ENCODE data around the gene SLC39A7.

SLC39A7 gene

DNA sequence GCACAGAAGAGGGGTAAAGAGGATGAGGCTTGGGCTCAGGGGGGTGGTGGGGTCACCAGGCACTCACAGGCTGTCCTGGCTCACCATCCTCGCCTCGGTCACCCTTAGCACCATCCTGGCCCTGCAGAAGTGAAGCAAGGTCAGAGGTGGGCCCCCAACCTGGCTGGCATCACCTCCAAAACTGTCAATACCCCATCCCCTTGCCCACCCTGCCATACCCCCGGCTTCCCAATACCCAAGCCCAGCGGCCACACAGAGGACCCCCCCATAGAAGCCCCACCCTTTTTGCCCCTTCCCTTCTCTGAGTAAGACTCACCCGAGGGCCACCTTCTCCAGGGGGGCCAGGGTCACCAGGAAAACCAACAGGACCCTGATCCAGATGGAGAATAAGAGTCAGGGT lies 32.0 kb upstream of the SLC39A7 start:
- no peak for DNase-seq (ENCODE audit: low read depth in 1 of 2, low spot score in 1 of 2)
- H3K4me3 ChIP-seq (replicated peaks; ENCODE audit: insufficient read depth, low read length): no peak overlapping the region
- no peaks in the 10 kb centered on the region for H3K27me3 ChIP-seq (ENCODE audit: insufficient read depth, poor library complexity, severe bottlenecking)
- H3K27ac ChIP-seq (replicated peaks): no peak overlapping the region
- TF ChIP-seq SPI1 (IDR thresholded peaks at IDR 0.05; ENCODE audit: borderline replicate concordance, low read depth) (no peak), GABPA (IDR thresholded peaks at IDR 0.05; ENCODE audit: low read depth) (no peak), POLR2AphosphoS5 (IDR thresholded peaks at IDR 0.05; ENCODE audit: low read depth) (no peak)
- TF ChIP-seq, protein P1, sequence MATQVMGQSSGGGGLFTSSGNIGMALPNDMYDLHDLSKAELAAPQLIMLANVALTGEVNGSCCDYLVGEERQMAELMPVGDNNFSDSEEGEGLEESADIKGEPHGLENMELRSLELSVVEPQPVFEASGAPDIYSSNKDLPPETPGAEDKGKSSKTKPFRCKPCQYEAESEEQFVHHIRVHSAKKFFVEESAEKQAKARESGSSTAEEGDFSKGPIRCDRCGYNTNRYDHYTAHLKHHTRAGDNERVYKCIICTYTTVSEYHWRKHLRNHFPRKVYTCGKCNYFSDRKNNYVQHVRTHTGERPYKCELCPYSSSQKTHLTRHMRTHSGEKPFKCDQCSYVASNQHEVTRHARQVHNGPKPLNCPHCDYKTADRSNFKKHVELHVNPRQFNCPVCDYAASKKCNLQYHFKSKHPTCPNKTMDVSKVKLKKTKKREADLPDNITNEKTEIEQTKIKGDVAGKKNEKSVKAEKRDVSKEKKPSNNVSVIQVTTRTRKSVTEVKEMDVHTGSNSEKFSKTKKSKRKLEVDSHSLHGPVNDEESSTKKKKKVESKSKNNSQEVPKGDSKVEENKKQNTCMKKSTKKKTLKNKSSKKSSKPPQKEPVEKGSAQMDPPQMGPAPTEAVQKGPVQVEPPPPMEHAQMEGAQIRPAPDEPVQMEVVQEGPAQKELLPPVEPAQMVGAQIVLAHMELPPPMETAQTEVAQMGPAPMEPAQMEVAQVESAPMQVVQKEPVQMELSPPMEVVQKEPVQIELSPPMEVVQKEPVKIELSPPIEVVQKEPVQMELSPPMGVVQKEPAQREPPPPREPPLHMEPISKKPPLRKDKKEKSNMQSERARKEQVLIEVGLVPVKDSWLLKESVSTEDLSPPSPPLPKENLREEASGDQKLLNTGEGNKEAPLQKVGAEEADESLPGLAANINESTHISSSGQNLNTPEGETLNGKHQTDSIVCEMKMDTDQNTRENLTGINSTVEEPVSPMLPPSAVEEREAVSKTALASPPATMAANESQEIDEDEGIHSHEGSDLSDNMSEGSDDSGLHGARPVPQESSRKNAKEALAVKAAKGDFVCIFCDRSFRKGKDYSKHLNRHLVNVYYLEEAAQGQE (IDR thresholded peaks at IDR 0.05; ENCODE audit: insufficient replicate concordance, low read depth): no peak
- TF ChIP-seq, protein P2, sequence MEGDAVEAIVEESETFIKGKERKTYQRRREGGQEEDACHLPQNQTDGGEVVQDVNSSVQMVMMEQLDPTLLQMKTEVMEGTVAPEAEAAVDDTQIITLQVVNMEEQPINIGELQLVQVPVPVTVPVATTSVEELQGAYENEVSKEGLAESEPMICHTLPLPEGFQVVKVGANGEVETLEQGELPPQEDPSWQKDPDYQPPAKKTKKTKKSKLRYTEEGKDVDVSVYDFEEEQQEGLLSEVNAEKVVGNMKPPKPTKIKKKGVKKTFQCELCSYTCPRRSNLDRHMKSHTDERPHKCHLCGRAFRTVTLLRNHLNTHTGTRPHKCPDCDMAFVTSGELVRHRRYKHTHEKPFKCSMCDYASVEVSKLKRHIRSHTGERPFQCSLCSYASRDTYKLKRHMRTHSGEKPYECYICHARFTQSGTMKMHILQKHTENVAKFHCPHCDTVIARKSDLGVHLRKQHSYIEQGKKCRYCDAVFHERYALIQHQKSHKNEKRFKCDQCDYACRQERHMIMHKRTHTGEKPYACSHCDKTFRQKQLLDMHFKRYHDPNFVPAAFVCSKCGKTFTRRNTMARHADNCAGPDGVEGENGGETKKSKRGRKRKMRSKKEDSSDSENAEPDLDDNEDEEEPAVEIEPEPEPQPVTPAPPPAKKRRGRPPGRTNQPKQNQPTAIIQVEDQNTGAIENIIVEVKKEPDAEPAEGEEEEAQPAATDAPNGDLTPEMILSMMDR (IDR thresholded peaks at IDR 0.05; ENCODE audit: insufficient read depth, low read length): no peak

DNA sequence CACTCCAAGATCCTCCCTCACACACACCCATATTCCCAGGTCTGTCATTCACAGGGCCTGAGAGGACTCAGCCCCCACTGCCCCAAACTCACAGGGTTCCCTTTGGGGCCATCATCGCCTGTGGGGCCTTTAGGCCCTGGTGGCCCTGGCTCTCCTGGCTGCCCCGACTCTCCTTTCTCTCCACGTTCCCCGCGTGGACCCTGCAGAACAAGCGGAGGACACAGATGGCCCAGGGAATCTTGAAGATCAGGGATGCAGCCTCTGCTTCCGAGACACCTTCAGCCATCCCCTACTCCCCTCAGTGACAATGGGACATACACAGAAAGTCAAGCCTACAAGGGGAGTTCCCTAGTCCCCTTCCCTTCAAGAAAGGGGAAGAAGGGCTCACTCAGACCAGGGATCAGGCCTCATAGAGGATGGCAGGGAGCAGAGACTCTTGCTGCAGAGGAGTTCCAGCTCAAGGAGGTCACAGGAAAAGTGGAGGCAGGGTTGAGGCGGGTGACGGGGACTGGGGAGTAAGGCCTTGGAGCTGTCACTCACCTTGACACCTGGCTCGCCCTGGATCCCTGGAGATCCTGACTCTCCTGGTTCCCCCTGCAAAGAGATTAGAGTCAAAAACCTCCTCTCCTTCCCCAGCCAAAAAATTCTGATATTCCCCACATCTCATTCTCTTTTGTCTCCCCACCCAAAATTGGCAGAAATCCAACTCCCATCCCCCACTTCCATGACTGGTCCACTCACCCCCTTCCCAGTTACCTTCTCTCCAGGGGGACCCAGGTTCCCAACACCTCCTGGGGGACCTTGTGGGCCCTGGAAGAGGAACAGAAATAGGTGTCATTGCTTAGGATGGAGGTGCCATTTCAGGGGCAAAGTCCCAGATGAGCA lies 31.1 kb upstream of the SLC39A7 start:
- Histone ChIP-seq H3K27ac (replicated peaks) (no peak overlapping the region), H3K4me3 (replicated peaks; ENCODE audit: insufficient read depth, low read length) (no peak overlapping the region), H3K27me3 (ENCODE audit: insufficient read depth, poor library complexity, severe bottlenecking) (no peaks in the 10 kb centered on the region)
- TF ChIP-seq POLR2AphosphoS5 (IDR thresholded peaks at IDR 0.05; ENCODE audit: low read depth) (no peak), GABPA (IDR thresholded peaks at IDR 0.05; ENCODE audit: low read depth) (no peak), SPI1 (IDR thresholded peaks at IDR 0.05; ENCODE audit: borderline replicate concordance, low read depth) (no peak)
- TF ChIP-seq, protein P1 (IDR thresholded peaks at IDR 0.05; ENCODE audit: insufficient replicate concordance, low read depth): no peak
- TF ChIP-seq, protein P2 (IDR thresholded peaks at IDR 0.05; ENCODE audit: insufficient read depth, low read length): no peak
- no peak for DNase-seq (ENCODE audit: low read depth in 1 of 2, low spot score in 1 of 2)

DNA sequence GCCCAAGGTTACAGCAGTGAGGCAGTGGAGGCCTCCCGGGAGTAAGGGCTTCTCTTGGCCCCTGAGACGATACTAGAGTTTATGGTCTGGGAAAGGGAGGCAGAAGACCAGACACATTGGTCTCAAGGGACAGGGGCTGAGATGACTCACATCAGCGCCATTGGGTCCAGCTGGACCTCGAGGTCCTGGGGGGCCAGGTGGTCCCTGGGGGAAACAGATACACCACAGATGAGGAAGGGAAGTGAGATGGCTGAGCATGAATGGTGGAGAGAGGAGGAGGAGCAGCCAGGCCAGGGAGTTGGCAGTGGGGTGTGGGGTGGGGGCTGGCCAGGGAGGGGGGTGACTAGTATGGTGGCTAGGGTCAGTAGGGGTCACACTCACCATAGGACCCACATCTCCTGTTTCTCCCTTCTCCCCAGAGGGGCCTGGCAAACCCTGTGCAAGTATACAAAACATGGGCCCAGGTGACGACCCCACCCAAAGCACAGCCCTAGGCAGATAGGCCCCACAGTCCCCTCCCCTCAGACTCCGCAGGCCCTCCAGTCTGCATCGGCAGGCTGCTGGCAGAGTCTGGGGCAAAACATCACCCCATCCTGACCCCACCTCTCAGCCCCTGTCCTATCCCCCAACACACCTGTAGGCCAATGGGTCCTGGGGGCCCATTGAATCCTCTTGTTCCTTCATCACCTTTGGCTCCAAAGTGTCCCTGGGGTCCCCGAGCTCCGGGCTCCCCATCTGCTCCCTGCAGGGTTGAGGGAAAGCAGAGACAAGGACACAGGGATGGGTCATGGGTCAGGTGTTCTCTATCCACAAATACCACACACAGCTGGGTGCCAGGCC lies 30.3 kb upstream of the SLC39A7 start:
- DNase-seq (ENCODE audit: low read depth in 1 of 2, low spot score in 1 of 2): no peak
- TF ChIP-seq, protein P2 (IDR thresholded peaks at IDR 0.05; ENCODE audit: insufficient read depth, low read length): no peak
- TF ChIP-seq, protein P1 (IDR thresholded peaks at IDR 0.05; ENCODE audit: insufficient replicate concordance, low read depth): no peak
- TF ChIP-seq SPI1 (IDR thresholded peaks at IDR 0.05; ENCODE audit: borderline replicate concordance, low read depth): no peak
- TF ChIP-seq GABPA (IDR thresholded peaks at IDR 0.05; ENCODE audit: low read depth): no peak
- TF ChIP-seq POLR2AphosphoS5 (IDR thresholded peaks at IDR 0.05; ENCODE audit: low read depth): no peak
- Histone ChIP-seq H3K27ac (replicated peaks) (no peak overlapping the region), H3K4me3 (replicated peaks; ENCODE audit: insufficient read depth, low read length) (no peak overlapping the region), H3K27me3 (ENCODE audit: insufficient read depth, poor library complexity, severe bottlenecking) (no peaks in the 10 kb centered on the region)

All from HL-60 (cell line).